ENCODE measurements around the gene JMY. TPM values are rescaled to one million over a fixed set of nuclear protein-coding genes. Genes with fewer than 3 reads are reported as not detected.

The JMY gene
- polyA plus RNA-seq, 1 of the 3 experiments (the other 2 are of a cell fraction), result 1.7 TPM

- Histone ChIP-seq H3K9me2 (no peaks in the 10 kb centered on the region), H3K36me3 (replicated peaks in 1 of 2; ENCODE audit: control insufficient read depth in 1 of 2, insufficient read depth in 2 of 2, low read length in 1 of 2) (no peaks in the 10 kb centered on the region), H3K27ac (ENCODE audit: low read depth in 2 of 2, low read length in 1 of 2) (no peak overlapping the region), H3K4me2 (no peak overlapping the region), H3K27me3 (ENCODE audit: insufficient read depth) (no peaks in the 10 kb centered on the region), H3K9me3 (no peaks in the 10 kb centered on the region), H3K79me2 (ENCODE audit: insufficient read depth) (no peaks in the 10 kb centered on the region), H3K9ac (no peak overlapping the region), H3F3A (replicated peaks; ENCODE audit: insufficient read depth) (no peaks in the 10 kb centered on the region), H2AFZ (ENCODE audit: low read depth) (no peak overlapping the region), H4K20me1 (ENCODE audit: insufficient read depth) (no peaks in the 10 kb centered on the region), H3K4me3 (ENCODE audit: low read depth in 2 of 2, low read length in 1 of 2) (no peak overlapping the region), H3K4me1 (ENCODE audit: control insufficient read depth in 1 of 2, insufficient read depth in 2 of 2, low read depth in 1 of 2, low read length in 1 of 2) (peaks cover 0 to 3% of the 10 kb centered on the region in 2 experiments; a peak in 1 of 4 replicates)
- TF ChIP-seq USF1 (IDR thresholded peaks at IDR 0.05; ENCODE audit: borderline replicate concordance, low read depth) (no peak), GABPA (IDR thresholded peaks at IDR 0.05; ENCODE audit: low read depth) (no peak), RXRA (IDR thresholded peaks at IDR 0.05; ENCODE audit: borderline replicate concordance, low read depth) (no peak), NFIC (IDR thresholded peaks at IDR 0.05; ENCODE audit: borderline replicate concordance) (no peak), FOXJ3 (CRISPR knock-in tag; IDR thresholded peaks at IDR 0.05) (no peak), FOSL2 (IDR thresholded peaks at IDR 0.05; ENCODE audit: borderline replicate concordance, low read depth) (no peak), MAX (IDR thresholded peaks at IDR 0.05; ENCODE audit: low read depth) (no peak), RAD21 (IDR thresholded peaks at IDR 0.05; ENCODE audit: low read length) (no peak), CHD2 (IDR thresholded peaks at IDR 0.05; ENCODE audit: low read length, partially characterized antibody) (no peak), RFX5 (IDR thresholded peaks at IDR 0.05; ENCODE audit: low read length) (no peak), POLR2AphosphoS5 (IDR thresholded peaks at IDR 0.05; ENCODE audit: low read depth, low read length) (no peak), RCOR1 (IDR thresholded peaks at IDR 0.05; ENCODE audit: low read length) (no peak), TCF12 (IDR thresholded peaks at IDR 0.05) (no peak), EZH2phosphoT487 (IDR thresholded peaks at IDR 0.05; ENCODE audit: borderline replicate concordance, low read depth) (no peak)
- TF ChIP-seq, protein P1, sequence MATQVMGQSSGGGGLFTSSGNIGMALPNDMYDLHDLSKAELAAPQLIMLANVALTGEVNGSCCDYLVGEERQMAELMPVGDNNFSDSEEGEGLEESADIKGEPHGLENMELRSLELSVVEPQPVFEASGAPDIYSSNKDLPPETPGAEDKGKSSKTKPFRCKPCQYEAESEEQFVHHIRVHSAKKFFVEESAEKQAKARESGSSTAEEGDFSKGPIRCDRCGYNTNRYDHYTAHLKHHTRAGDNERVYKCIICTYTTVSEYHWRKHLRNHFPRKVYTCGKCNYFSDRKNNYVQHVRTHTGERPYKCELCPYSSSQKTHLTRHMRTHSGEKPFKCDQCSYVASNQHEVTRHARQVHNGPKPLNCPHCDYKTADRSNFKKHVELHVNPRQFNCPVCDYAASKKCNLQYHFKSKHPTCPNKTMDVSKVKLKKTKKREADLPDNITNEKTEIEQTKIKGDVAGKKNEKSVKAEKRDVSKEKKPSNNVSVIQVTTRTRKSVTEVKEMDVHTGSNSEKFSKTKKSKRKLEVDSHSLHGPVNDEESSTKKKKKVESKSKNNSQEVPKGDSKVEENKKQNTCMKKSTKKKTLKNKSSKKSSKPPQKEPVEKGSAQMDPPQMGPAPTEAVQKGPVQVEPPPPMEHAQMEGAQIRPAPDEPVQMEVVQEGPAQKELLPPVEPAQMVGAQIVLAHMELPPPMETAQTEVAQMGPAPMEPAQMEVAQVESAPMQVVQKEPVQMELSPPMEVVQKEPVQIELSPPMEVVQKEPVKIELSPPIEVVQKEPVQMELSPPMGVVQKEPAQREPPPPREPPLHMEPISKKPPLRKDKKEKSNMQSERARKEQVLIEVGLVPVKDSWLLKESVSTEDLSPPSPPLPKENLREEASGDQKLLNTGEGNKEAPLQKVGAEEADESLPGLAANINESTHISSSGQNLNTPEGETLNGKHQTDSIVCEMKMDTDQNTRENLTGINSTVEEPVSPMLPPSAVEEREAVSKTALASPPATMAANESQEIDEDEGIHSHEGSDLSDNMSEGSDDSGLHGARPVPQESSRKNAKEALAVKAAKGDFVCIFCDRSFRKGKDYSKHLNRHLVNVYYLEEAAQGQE (IDR thresholded peaks at IDR 0.05; ENCODE audit: low read depth, low read length), result no peak
- TF ChIP-seq, protein P2, sequence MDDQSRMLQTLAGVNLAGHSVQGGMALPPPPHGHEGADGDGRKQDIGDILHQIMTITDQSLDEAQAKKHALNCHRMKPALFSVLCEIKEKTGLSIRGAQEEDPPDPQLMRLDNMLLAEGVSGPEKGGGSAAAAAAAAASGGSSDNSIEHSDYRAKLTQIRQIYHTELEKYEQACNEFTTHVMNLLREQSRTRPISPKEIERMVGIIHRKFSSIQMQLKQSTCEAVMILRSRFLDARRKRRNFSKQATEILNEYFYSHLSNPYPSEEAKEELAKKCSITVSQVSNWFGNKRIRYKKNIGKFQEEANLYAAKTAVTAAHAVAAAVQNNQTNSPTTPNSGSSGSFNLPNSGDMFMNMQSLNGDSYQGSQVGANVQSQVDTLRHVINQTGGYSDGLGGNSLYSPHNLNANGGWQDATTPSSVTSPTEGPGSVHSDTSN (IDR thresholded peaks at IDR 0.05), result no peak
- ChIA-PET POLR2A (no interaction called here), CTCF (interaction anchor here (1.3 kb wide), 1 partner anchor 11 kb away, joined by 3 read pairs; no protein-coding TSS in a partner anchor)
- DNase-seq, result no peak
- WGBS (ENCODE audit: low lambda C conversion rate), result 69% methylated on average over 4 of the region's 4 CpGs
These were observed 42.3 kb upstream of the JMY start for GRCh38 chr5:79193643-79194042.
